Lower leg skin (tissue), 4 donors: ENCODE data around the gene HOXB2. TPM values are rescaled to one million over a fixed set of nuclear protein-coding genes. Genes with fewer than 3 reads are reported as not detected.

Source experiments
- DNase-seq, 2 donors: peaks; one replicate each; pipeline ENCODE4 v3.0.0-alpha.2; 2019; ENCODE audit warnings: low spot score in 2 of 2
- H3K4me3 ChIP-seq: fragments of 200-600 bp; sonication (generic); 2 replicates; pipeline ENCODE4 v1.5.1; 2017; ENCODE audit warnings: mild to moderate bottlenecking, low read depth; ENCODE audit not compliant: poor library complexity, severe bottlenecking
- POLR2A ChIP-seq, 2 donors: fragments of 450-650 bp; IDR thresholded peaks; one replicate each; pipeline ENCODE4 v1.6.1; 2016 to 2017; ENCODE audit warnings: antibody characterized with exemption in 2 of 2, mild to moderate bottlenecking in 1 of 2, moderate library complexity in 1 of 2
- WGBS, 2 donors: methylation state at CpG; one replicate each; pipeline ENCODE4 v1.1.5; 2018; 5-methylcytosine and 5-hydroxymethylcytosine counted together
- intact Hi-C: fragments of 100-400 bp; cut with DNase I; formaldehyde crosslinking; loops from one replicate; pipeline ENCODE4 v1.15.0; 2023; ENCODE audit warnings: low total_unique reads
- total RNA-seq, 4 donors: library from RNA; depleted of rRNA; stranded (reverse); fragments of >200 nt; gene quantifications; one replicate each; pipeline ENCODE4 v1.1.0, GENCODE V29; 2016
- TF ChIP-seq, protein P1 (sequence below), 3 donors: fragments of 450-650 bp; IDR thresholded peaks; one replicate each; pipeline ENCODE4 v1.5.1; 2016; ENCODE audit warnings: antibody characterized with exemption in 3 of 3, mild to moderate bottlenecking in 3 of 3, moderate library complexity in 2 of 3

The HOXB2 gene
- total RNA-seq, 4 donors from 2014 or later: 5.8 to 34.9 (median 20.9) TPM

DNA sequence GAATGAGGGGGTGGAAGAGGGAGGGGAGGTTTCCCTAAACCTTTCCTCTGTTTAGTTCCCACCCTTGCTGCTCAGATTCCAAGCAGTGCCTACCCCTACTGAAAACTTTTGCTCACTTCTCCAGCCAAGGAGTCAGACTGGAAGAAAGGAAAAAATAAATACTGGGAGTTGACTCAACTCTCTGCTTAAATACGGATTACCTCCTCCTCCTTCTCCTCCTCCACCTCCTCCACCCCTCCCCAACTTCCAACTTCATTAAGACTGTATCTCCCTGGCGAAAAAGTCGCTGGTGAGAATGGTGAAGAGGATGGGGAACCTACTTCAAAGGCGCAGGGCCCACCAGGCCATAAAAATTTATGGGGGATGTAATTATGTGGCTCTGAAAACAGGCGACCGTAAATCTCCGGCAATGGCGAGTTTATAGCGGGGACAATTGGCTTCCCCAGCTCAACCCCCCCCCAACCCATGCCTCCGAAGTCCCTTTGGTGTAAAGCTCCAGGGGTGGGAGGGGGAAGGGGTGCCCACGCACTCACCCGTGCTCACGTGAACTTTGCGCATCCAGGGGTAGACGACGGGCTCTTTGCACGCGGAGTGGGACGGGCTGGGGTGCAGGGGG, 32.5 kb upstream of the HOXB2 start:
- TF ChIP-seq, protein P1, sequence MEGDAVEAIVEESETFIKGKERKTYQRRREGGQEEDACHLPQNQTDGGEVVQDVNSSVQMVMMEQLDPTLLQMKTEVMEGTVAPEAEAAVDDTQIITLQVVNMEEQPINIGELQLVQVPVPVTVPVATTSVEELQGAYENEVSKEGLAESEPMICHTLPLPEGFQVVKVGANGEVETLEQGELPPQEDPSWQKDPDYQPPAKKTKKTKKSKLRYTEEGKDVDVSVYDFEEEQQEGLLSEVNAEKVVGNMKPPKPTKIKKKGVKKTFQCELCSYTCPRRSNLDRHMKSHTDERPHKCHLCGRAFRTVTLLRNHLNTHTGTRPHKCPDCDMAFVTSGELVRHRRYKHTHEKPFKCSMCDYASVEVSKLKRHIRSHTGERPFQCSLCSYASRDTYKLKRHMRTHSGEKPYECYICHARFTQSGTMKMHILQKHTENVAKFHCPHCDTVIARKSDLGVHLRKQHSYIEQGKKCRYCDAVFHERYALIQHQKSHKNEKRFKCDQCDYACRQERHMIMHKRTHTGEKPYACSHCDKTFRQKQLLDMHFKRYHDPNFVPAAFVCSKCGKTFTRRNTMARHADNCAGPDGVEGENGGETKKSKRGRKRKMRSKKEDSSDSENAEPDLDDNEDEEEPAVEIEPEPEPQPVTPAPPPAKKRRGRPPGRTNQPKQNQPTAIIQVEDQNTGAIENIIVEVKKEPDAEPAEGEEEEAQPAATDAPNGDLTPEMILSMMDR (IDR thresholded peaks at IDR 0.05): no peak
- TF ChIP-seq POLR2A (IDR thresholded peaks at IDR 0.05): no peak
- H3K4me3 ChIP-seq: peak overlapping the region; percentile 29
- intact Hi-C loops: no loop called here
- 2 to 4% methylated on average over 16 to 19 of the region's 19 CpGs for WGBS, 2 donors
- DNase-seq: no peak

DNA sequence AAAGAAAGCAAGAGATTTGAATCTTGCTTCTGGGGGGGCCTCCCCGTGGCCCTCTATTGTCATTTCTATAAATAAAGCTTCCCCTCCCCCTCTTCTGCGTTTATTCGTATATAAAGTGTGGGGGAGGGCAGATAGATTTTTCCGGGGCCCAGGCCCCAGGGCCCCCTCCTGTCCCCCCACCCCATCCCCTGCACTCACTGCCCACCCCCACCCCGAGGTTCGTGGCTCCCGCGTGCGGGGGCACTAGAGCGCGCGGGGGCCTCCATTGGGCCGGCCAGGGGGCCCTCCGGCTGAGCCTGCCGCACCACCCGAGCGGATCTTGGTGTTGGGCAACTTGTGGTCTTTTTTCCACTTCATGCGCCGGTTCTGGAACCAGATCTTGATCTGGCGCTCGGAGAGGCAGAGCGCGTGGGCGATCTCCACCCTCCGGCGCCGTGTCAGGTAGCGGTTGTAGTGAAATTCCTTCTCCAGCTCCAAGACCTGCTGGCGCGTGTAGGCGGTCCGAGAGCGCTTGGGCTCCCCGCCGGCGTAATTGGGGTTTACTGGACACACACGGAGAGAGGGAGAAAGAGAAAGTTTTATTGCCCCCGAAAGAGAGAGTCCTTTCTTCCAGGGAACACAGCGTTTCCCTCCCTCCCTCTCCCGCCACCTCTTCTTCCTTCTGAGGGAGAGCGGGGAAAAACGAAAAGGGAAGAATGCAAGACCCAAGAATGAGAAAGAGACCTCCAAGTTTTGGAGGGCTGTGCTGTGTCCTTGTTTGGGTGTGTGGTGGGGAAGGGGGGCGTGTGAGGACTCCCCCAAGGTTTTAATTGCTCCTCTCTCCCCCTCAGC, 31.8 kb upstream of the HOXB2 start:
- no peak overlapping the region for H3K4me3 ChIP-seq
- intact Hi-C loops: no loop called here
- TF ChIP-seq, protein P1 (IDR thresholded peaks at IDR 0.05): no peak
- TF ChIP-seq POLR2A (IDR thresholded peaks at IDR 0.05): no peak
- 22 to 27% methylated on average over 33 to 34 of the region's 43 CpGs for WGBS, 2 donors
- DNase-seq: peak in 1 of 2 donors; percentile 93

DNA sequence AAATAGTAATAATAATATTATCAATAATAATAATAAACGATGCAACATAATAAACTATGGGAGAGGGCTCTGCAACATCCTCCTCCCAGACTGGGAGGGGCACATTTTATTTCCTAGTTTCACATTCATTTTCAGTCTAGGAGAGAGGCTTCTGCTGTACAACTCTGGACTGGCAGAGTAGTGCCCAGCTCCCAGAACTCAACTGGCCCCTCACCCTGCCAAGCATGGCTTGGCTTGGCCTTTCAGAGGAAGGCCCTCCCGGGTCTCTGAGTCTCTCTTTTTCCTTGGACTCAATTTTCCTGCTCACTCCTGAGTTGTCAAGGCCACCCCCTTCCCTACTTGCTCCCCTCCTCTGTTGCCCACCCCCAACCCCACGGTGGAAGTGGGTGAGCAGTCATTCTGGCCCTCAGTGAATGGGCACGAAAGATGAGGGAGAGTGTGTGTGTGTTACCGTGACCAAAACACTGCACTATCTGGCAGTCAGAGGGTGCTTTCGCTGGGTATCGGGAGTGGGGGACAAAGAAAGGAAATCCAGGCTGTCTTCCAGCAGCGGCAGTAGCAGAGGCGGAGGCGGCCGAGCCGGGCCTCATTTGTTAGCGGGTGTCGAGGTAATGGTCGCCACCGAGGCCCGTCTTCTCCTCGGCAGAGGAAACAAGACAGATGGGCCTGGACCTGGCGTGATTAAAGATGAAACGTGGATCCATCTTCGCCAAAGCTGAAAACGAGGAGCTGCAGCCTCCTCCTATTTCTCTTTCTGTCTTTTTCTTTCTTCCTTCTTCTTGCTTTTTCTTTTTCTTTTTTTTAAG, 31.0 kb upstream of the HOXB2 start:
- no peak overlapping the region for H3K4me3 ChIP-seq
- DNase-seq: no peak
- TF ChIP-seq, protein P1 (IDR thresholded peaks at IDR 0.05): no peak
- TF ChIP-seq POLR2A (IDR thresholded peaks at IDR 0.05): no peak
- intact Hi-C loops: no loop called here
- 58 to 67% methylated on average over 22 of the region's 22 CpGs for WGBS, 2 donors

DNA sequence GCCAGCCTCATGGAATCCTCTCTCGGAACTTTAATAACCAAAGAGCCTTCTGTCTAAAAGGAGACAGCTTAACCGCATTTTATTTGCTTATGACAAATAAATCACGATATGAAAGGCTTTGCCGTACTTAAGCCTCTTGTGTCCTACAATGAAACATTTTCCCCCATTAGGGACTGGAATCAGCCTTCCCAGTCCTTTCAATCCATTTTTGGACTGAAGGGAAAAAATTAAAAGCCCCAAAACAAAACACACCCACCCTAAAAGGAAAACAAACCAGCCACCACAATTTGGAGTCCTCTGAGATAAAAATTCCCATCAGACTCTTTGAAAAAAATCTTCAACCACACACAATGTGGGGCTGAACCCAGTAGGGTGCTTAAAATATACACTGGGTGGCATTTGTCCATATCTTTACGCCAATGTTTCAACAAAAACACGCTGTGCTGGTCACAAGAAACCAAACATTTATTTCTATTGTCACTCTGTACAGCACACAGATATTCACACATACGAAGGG, 30.2 kb upstream of the HOXB2 start:
- no peak overlapping the region for H3K4me3 ChIP-seq
- no peak for TF ChIP-seq POLR2A (IDR thresholded peaks at IDR 0.05)
- TF ChIP-seq, protein P1 (IDR thresholded peaks at IDR 0.05): no peak
- intact Hi-C loops: no loop called here
- WGBS, 2 donors: 73 to 75% methylated on average over 7 of the region's 7 CpGs
- DNase-seq: no peak

DNA sequence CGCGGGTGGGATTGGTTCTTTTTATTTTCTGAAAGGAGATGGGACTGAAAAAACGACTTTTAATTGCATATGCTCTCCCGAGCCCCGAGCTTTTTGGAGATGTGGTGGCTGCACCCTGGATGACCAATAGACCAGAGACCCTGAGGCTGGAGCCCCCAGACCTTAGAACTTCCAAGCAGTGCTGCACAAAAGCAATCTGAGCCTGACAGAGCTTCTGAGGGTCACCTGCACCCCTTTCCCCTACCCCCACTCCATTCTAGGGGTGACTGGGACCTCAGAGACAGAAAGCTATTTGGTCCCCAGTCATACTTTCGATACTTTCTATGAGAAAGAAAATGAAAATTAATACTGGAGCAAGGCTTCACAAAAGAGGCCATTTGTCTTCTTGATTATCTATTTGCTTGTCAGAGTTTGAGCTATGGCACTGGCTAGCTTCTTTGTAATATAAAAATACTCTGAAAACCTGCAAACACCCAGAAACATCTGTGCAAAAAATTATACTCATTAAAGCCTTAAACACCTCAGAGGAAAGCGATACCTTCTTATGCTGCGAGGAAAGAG, 29.7 kb upstream of the HOXB2 start:
- intact Hi-C loops: no loop called here
- TF ChIP-seq, protein P1 (IDR thresholded peaks at IDR 0.05): no peak
- no peak for TF ChIP-seq POLR2A (IDR thresholded peaks at IDR 0.05)
- H3K4me3 ChIP-seq: no peak overlapping the region
- no peak for DNase-seq
- 78 to 82% methylated on average over 8 of the region's 8 CpGs for WGBS, 2 donors
